ENCODE measurements around the gene ACLY.

- no peak for TF ChIP-seq CTCF (conservative IDR thresholded peaks at IDR 0.05 in 1 of 2, IDR thresholded peaks at IDR 0.05 in 1 of 2; ENCODE audit: extremely low read depth in 1 of 2, insufficient read depth in 1 of 2, low read depth in 1 of 2, low read length in 2 of 2)
- TF ChIP-seq EZH2 (IDR thresholded peaks at IDR 0.05; ENCODE audit: borderline replicate concordance, low read length): no peak
Observed at GRCh38 chr17:41904242-41904841, 14.4 kb downstream of the ACLY start.

Data from mammary epithelial cell (primary cell).